Activated CD4-positive, CD25-positive, alpha-beta regulatory T cell treated with anti-CD3 and anti-CD28 coated beads, Interleukin-2, amount 50 U/mL, for 16 hours (primary cell): Measurements from ENCODE around the gene CPEB2.

Experiments used
- DNase-seq: peaks from one replicate; pipeline ENCODE4 v3.0.0-alpha.2; 2020; ENCODE audit warnings: low read depth, low spot score

Gene CPEB2

DNA sequence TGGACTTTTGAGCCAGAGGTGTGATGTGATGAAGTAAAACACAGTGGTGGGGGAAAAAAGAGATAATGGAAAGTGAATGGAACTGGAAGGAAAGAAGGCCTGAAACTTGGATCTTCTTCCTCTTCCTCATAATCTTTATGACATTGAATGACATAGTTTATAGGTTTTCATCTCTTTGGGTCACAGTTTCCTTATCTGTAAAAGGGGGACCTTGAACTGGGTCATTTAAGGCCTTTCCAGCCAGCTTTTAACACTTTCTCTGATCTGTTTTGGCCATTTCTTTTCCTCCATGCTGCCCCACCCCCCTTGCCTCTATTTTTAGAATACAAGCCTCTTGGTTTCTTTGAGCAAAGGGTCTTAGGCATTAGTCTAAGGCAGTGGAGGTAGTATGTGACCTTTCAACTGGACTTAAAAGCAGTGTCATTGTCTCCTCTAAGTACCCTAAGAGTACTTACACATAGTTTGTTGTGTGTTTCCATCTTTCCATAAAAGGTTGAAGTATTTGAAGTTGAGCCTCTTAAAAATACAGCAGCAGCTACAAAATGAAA lies 7.8 kb downstream of the CPEB2 start:
- no peak for DNase-seq

DNA sequence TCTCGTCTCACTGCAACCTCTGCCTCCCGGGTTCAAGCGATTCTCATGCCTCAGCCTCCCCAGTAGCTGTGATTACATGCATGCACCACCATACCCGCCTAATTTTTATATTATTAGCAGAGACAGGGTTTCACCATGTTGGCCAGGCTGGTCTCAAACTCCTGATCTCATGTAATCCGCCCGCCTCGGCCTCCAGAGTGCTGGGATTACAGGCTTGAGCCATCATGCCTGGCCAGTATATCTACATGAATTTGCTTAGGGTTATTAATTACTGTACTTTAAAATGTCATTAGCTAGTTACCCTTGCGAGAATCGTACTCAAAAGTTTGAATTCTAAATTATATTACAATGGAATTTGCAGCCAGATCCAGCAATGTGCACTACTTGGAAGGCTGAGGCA lies 8.9 kb downstream of the CPEB2 start:
- DNase-seq = no peak

GRCh38 chr4:15012017-15012788 lies 9.9 kb downstream of the CPEB2 start:
- no peak for DNase-seq

- DNase-seq = no peak
Measured at GRCh38 chr4:15013585-15013984, 11.3 kb downstream of the CPEB2 start.

- DNase-seq = no peak
Measured at GRCh38 chr4:15015170-15015569, 12.9 kb downstream of the CPEB2 start.

DNA sequence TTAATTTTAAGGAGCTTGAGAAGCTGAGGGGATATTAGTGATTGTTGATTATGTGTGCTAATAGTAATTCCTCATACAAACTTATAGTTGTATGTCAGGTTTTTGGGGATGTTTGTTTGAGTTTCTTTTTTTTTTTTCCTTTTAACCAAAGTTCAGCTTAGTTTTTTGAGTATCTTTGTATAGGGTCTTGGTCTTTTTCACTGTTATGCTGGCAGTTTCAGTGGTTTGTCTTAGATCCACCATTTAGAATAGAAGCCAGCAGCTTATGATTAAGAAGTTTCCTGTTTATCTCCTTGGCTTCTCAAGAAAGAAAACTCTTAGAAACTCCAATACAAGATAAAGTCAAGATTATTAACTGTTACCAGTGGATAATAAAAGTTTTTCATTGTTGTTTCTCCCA lies 16.1 kb downstream of the CPEB2 start:
- DNase-seq = no peak

DNA sequence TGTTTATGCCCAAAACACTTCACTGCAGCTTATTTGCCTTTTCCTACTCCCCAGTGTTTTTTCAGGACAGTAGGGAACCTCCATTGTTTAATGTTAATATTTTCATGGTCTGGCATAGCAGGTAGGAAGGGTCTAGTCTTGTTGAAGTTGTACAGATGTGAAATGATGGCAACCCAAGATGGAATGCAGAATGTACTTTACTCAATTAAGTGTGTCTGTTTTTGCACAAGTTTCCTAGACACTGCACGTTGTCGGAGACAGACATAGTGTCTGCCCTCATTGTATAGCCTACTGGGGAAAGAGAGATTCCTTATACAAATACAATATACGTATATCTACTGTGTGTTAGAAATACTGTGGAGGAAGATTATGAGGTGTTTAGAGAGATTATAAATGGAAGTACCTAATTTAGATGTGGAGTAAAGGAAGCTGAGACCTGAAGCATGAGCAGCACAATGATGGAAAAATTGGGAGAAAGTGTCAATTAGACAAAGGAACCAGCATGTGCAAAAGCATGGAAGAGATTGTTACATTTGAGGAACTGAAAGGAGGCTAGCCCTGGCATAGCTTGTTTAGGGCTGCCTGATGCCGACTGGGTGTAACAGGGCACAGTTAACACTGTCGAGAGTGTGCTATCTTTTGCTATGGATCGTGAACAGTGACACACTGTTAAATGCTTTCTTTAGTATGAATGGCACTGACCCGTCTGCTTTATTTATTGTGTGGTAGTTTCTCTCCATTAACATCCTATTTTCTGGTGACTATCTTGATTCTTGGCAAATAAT lies 18.4 kb downstream of the CPEB2 start:
- no peak for DNase-seq

GRCh38 chr4:15021311-15021710 lies 19.0 kb downstream of the CPEB2 start:
- DNase-seq = no peak

- DNase-seq = no peak
Measured at GRCh38 chr4:15021946-15022345, 19.7 kb downstream of the CPEB2 start.

GRCh38 chr4:15024386-15024785 lies 22.1 kb downstream of the CPEB2 start:
- no peak for DNase-seq

DNA sequence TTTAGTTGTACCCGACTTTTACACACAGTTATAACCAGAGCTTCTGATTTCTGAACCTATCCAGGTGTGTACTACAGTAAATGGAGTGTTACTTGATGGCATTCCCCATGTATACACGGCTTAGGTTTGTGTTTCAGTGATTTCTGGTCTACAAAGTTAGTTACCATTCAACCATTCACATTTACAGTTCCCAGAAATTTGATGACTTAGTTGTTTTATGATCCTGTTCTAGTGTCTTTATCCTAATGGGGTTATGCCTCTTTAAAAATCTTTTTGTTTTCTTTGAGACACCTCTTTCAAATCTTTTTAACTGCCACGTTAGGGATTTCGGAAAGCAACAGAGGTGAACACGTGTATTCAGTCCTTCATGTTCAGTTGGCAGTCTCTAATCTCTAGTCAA lies 23.4 kb downstream of the CPEB2 start:
- no peak for DNase-seq

DNA sequence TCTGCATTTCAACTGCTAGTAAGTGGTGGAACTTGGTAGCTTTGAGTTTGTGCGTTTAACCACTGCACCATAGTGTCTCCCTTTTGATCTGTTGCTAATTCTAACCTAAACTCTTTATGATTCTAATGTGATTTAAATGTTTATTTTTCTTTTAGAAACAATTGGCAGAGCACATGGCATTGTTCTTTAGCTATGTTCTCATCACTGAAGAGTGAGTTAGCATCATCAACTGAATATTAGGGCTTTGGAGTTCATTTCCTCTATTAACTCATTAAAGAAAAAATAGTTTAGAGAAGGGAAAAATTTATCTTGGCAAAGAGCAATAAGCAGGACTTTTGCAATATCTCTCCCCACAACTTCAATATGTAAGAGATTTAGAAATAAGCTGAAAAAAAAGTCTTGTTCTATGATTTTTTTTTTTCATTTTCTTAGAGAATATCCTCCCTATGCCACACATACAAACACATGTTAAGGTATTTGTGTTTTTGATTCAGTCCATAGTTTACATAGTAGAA lies 25.7 kb downstream of the CPEB2 start:
- DNase-seq = no peak

GRCh38 chr4:15031197-15031596 lies 28.9 kb downstream of the CPEB2 start:
- DNase-seq = no peak

DNA sequence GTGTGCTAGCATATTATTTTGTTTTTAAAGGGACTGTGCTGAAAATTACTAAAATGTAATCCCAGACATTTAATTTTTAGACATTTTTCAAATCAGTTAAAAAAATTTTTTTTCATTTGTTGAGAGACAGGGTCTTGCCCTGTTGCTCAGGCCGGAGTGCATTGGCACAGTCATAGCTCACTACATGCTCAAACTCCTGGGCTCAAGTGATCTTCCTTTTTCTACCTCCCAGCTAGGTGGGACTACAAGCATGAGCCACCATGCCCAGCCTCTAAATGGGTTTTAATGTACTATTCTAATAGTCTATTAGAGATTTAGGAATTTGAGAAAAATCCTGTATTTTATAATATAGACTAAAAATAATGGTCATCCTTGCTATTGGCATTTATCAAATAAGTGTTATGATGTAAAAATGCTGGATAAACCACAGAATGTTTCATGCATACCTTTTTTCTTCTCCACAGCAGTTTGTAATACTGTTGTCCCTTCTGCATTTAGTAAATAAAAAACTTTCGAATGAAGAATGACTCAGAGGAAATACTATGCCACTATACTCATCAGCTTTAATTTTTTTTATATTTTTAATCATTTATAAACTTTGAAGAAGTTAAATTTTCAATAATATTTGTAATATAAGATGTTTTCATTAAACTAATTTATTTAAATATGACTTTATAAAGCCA lies 29.9 kb downstream of the CPEB2 start:
- no peak for DNase-seq

GRCh38 chr4:15034071-15034764 lies 31.9 kb downstream of the CPEB2 start:
- DNase-seq = no peak

GRCh38 chr4:15035159-15035558 lies 32.9 kb downstream of the CPEB2 start:
- no peak for DNase-seq

GRCh38 chr4:15037923-15038541 lies 35.8 kb downstream of the CPEB2 start:
- DNase-seq = no peak

- no peak for DNase-seq
Measured at GRCh38 chr4:15040916-15041463, 38.7 kb downstream of the CPEB2 start.

- no peak for DNase-seq
Measured at GRCh38 chr4:15042529-15043167, 40.4 kb downstream of the CPEB2 start.

DNA sequence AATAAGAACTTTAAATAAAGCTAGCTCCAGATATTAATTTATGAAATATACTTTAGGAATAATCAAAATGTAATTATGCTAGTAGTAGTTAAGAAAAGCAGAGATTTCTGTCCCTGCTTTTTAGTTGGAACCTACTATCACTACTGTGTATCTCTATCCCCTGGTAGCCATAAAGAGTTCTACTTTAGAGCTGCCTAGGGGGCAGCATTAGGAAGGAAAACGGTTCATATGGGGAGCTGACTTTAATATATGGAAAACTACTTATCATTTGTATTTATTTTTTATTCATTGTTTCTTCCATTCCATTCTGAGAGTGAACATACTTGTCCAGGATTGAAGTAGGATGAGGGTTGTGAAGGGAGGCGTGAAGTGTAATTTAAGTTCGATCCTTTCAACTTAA lies 40.9 kb downstream of the CPEB2 start:
- DNase-seq = no peak
